ENCODE measurements around the gene PTPRM. TPM values are rescaled to one million over a fixed set of nuclear protein-coding genes. Genes with fewer than 3 reads are reported as not detected.

The PTPRM gene
- total and polyA plus RNA-seq, 2 of the 8 experiments (the other 6 are each of a cell fraction or from before 2014, with no cell fraction given) = 4.1 to 7.0 TPM

DNA sequence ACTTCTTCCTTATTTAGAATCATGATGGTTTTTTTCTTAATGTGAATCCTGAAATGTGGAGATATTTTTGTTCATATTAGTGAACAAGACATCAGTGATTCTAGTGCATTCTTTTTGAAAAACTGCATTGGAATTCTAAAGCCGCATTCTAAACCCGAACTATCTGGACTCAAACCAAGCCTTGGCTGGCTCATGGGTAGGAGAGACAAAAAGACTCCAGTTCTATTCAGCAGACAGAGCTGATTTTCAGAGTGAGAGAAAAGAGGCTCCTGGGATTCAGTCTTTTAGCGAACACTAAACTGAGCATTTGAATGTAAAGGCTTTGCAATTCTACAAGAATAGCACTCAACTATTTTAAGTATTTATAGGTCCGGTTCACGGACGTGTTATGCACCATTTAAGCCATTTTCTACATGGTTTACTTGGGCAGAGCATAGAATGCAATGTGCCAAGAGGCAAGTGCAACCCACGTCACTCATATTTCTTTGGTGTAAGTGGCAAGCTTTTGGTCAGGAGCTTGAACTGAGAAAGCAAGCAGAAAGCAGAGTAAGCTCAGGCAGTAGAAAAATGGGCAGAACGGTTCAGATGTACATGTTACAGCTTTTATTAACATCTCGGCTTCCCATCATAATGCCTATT, 814.8 kb downstream of the PTPRM start:
- ChIA-PET CTCF (ENCODE audit: partially characterized antibody) (interaction anchor here (0.6 to 2.3 kb wide), 3 partner anchors 8 to 126 kb away, joined by 3 to 12 read pairs (median 3); no protein-coding TSS in a partner anchor), POLR2A (ENCODE audit: partially characterized antibody) (no interaction called here)
- Histone ChIP-seq H3K4me3 (ENCODE audit: extremely low read depth in 1 of 4, insufficient read depth in 2 of 4, low read depth in 3 of 4, low read length in 4 of 4) (no peak overlapping the region), H2BK12ac (ENCODE audit: low read depth, low read length) (no peak overlapping the region), H2BK20ac (ENCODE audit: low read length) (no peak overlapping the region), H3K23ac (ENCODE audit: insufficient read length) (no peak overlapping the region), H3K56ac (replicated peaks; ENCODE audit: insufficient read length, low read depth, low read length) (no peak overlapping the region), H3K4me1 (replicated peaks in 1 of 4; ENCODE audit: control insufficient read depth in 3 of 4, insufficient read depth in 4 of 4, low read length in 3 of 4) (no peaks in the 10 kb centered on the region), H4K20me1 (replicated peaks in 1 of 2; ENCODE audit: control insufficient read depth in 1 of 2, insufficient read depth in 2 of 2, low read length in 2 of 2) (no peaks in the 10 kb centered on the region), H3K23me2 (ENCODE audit: low read depth, low read length) (peaks cover 2% of the 10 kb centered on the region; the same call in 1 of the 2 replicates), H3K9me3 (ENCODE audit: insufficient read depth in 2 of 2, low read depth in 1 of 2, low read length in 1 of 2) (no peaks in the 10 kb centered on the region), H4K8ac (ENCODE audit: extremely low read depth, insufficient read depth, low read length) (no peak overlapping the region), H3K4ac (replicated peaks; ENCODE audit: insufficient read length, low read depth, low read length) (no peak overlapping the region), H3K18ac (ENCODE audit: extremely low read depth, low read length) (no peak overlapping the region), H2BK5ac (ENCODE audit: low read depth, low read length) (no peak overlapping the region), H3K79me2 (ENCODE audit: control insufficient read depth in 1 of 2, insufficient read depth in 2 of 2, low read length in 2 of 2) (no peaks in the 10 kb centered on the region), H4K5ac (ENCODE audit: insufficient read length, low read depth, low read length) (no peak overlapping the region), H3K4me2 (ENCODE audit: insufficient read depth in 1 of 2, low read depth in 2 of 2, low read length in 2 of 2) (no peak overlapping the region), H3K27me3 (replicated peaks in 1 of 4; ENCODE audit: control insufficient read depth in 3 of 4, extremely low read depth in 1 of 4, insufficient read depth in 3 of 4, low read length in 3 of 4) (no peaks in the 10 kb centered on the region), H2AFZ (ENCODE audit: low read length) (no peak overlapping the region), H2AK5ac (ENCODE audit: low read depth, low read length) (no peak overlapping the region), H3K14ac (ENCODE audit: insufficient read length) (no peak overlapping the region), H3K79me1 (ENCODE audit: low read depth, low read length) (no peaks in the 10 kb centered on the region), H4K91ac (replicated peaks; ENCODE audit: insufficient read length, low read length) (no peak overlapping the region), H3K36me3 (ENCODE audit: control insufficient read depth in 2 of 4, insufficient read depth in 4 of 4, low read length in 3 of 4) (no peaks in the 10 kb centered on the region), H3K27ac (ENCODE audit: low read depth, low read length) (no peak overlapping the region), H2BK15ac (ENCODE audit: low read length) (no peak overlapping the region), H2BK120ac (replicated peaks; ENCODE audit: low read depth, low read length) (no peak overlapping the region), H3K9ac (replicated peaks in 1 of 4; ENCODE audit: extremely low read depth in 1 of 4, low read depth in 3 of 4, low read length in 3 of 4) (no peak overlapping the region)
- no peak for DNase-seq (ENCODE audit: low read depth in 1 of 2, low spot score in 2 of 2)
- WGBS, 2 experiments (ENCODE audit: extremely low coverage in 1 of 2, insufficient coverage in 1 of 2, insufficient read length in 1 of 2, insufficient replicate concordance in 2 of 2, low coverage in 1 of 2, low lambda C conversion rate in 2 of 2, missing lambda C conversion rate in 1 of 2) = 92% methylated on average over 9 of the region's 9 CpGs; no CpG with 5 or more reads in 1 of the 2 experiments
- no peak for FAIRE-seq
- TF ChIP-seq CTBP2 (IDR thresholded peaks at IDR 0.05; ENCODE audit: borderline replicate concordance, insufficient read depth, insufficient read length, low read length) (no peak), POU5F1 (IDR thresholded peaks at IDR 0.05; ENCODE audit: low read depth, low read length) (no peak), EZH2 (IDR thresholded peaks at IDR 0.05; ENCODE audit: low read depth, low read length, severe bottlenecking) (no peak), SP2 (IDR thresholded peaks at IDR 0.05; ENCODE audit: low read length) (no peak), ASH2L (IDR thresholded peaks at IDR 0.05; ENCODE audit: low read length) (no peak), SUZ12 (IDR thresholded peaks at IDR 0.05; ENCODE audit: low read length) (no peak), TEAD4 (IDR thresholded peaks at IDR 0.05; ENCODE audit: low read depth, low read length) (no peak), FOSL1 (IDR thresholded peaks at IDR 0.05; ENCODE audit: insufficient read depth, low read depth, low read length) (no peak), BACH1 (IDR thresholded peaks at IDR 0.05; ENCODE audit: low read length) (no peak), TBP (IDR thresholded peaks at IDR 0.05; ENCODE audit: low read depth, low read length) (no peak), GTF2F1 (IDR thresholded peaks at IDR 0.05; ENCODE audit: borderline replicate concordance, low read depth, low read length) (no peak), RXRA (IDR thresholded peaks at IDR 0.05; ENCODE audit: insufficient read depth, low read depth, low read length) (no peak), NANOG (IDR thresholded peaks at IDR 0.05; ENCODE audit: insufficient read depth, low read depth, low read length, poor library complexity, severe bottlenecking) (no peak), ZNF274 (IDR thresholded peaks at IDR 0.05; ENCODE audit: borderline replicate concordance, extremely low read depth, low read length) (no peak)
